Omental fat pad (tissue), 4 donors: ENCODE data around the gene GAST. TPM values are rescaled to one million over a fixed set of nuclear protein-coding genes. Genes with fewer than 3 reads are reported as not detected.

Source experiments
- ATAC-seq: fragments of 150-250 bp; one replicate; pipeline ENCODE4 v1.9.1; 2016; ENCODE audit warnings: mild to moderate bottlenecking, moderate library complexity; ENCODE audit not compliant: low FRiP score
- DNase-seq: peaks from one replicate; pipeline ENCODE4 v3.0.0-alpha.2; 2019; ENCODE audit warnings: low spot score
- CTCF ChIP-seq, 3 donors: fragments of 450-650 bp; IDR thresholded peaks; one replicate each; pipeline ENCODE4 v1.5.1; 2016 to 2017; ENCODE audit warnings: antibody characterized with exemption in 3 of 3, mild to moderate bottlenecking in 3 of 3, moderate library complexity in 2 of 3
- total RNA-seq, 4 donors: library from RNA; depleted of rRNA; stranded (reverse); fragments of >200 nt; gene quantifications; one replicate each; pipeline ENCODE4 v1.1.0, GENCODE V29; 2016

The GAST gene
- total RNA-seq, 4 donors from 2014 or later, result not detected

- ATAC-seq (no peak), DNase-seq (no peak)
- no peak for TF ChIP-seq CTCF (IDR thresholded peaks at IDR 0.05)
Measured at GRCh38 chr17:41750862-41751261, 38.7 kb downstream of the GAST start.

- DNase-seq (no peak), ATAC-seq (no peak)
- TF ChIP-seq CTCF (IDR thresholded peaks at IDR 0.05), result no peak
Measured at GRCh38 chr17:41751288-41751687, 39.2 kb downstream of the GAST start.

DNA sequence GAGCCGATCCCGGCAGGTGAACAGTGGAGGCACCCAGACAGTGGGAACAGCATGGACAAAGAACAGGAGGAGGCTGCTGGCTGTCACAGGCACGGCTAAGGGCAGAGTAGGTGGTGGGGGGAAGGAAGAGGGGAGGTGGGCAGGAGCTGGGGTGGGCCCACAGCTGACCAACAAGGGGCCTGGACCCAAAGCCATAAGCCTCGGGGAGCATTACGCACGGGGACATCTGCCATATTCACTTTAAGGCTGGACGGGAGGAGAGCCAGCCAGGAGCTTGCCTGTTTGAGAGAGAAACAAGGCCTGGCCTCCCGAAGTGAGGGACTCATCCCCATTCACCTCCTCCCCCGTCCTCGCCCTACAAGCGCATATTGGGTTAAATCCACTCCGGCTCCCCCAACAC, 41.9 kb downstream of the GAST start:
- ATAC-seq (no peak), DNase-seq (no peak)
- no peak for TF ChIP-seq CTCF (IDR thresholded peaks at IDR 0.05)

DNA sequence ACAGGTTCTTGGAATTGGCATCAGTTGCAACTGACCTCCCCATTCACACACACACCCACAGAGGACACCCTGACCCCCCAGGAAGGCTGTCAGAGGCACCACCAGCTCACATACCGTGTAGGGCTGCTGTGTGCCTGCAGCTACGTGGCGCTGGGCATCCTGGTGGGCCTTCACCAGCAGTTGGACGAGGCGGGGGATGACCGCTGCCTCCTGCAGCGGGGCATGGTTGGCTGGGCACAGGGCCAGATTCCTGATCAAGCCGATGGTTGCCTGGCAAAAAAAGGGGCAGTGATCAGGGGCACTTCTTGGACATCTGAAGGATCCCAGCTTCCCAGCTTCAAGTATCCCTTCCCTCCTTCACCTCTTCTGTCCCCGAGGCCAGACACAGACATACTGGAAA, 46.5 kb downstream of the GAST start:
- DNase-seq (no peak), ATAC-seq (no peak)

GRCh38 chr17:41760878-41761277, 48.7 kb downstream of the GAST start:
- ATAC-seq (no peak), DNase-seq (no peak)
- no peak for TF ChIP-seq CTCF (IDR thresholded peaks at IDR 0.05)

More for the DNA sequence above, 46.5 kb downstream of the GAST start:
- TF ChIP-seq CTCF (IDR thresholded peaks at IDR 0.05), result no peak

DNA sequence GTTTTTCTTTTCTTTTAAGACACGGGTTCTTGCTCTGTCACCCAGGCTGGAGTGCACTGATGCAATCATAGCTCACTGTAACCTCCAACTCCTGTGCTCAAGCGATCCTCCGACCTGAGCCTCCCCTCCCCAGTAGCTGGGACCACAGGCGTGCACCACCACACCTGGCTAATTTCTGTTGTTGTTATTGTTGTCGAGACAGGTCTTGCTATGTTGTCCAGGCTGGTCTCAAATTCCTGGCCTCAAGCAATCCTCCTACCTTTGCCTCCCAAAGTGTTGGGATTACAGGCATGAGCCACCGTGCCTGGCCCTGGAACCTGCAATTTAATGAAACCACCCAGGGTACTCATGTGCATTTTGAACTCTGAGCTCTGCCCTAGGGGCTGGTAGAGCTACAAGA, 50.3 kb downstream of the GAST start:
- TF ChIP-seq CTCF (IDR thresholded peaks at IDR 0.05), result no peak
- DNase-seq, result no peak
- no peak for ATAC-seq

- no peak for TF ChIP-seq CTCF (IDR thresholded peaks at IDR 0.05)
- no peak for ATAC-seq
Measured at GRCh38 chr17:41762841-41763240, 50.7 kb downstream of the GAST start.

More at GRCh38 chr17:41762841-41763240, 50.7 kb downstream of the GAST start:
- DNase-seq, result no peak
